ENCODE data around the gene FOXL1.
A peak's percentile ranks its signal among the peaks of the same experiment; 100 is the strongest.

FOXL1 gene

GRCh38 chr16:86578061-86578599, at the start of gene FOXL1:
TSS of gene FOXL1 (plus strand) at chr16:86578549. CDS start at chr16:86578724, 175 bp downstream.
- peak in 1 of 2 experiments; percentile 72 for DNase-seq (ENCODE audit: low read depth in 2 of 2)

- DNase-seq (ENCODE audit: low read depth in 2 of 2) = no peak
Observed at GRCh38 chr16:86529160-86529559, 49.2 kb upstream of the FOXL1 start.

- DNase-seq (ENCODE audit: low read depth in 2 of 2) = no peak
Observed at GRCh38 chr16:86530251-86531190, 47.8 kb upstream of the FOXL1 start.

- no peak for DNase-seq (ENCODE audit: low read depth in 2 of 2)
Observed at GRCh38 chr16:86531191-86531545, 47.2 kb upstream of the FOXL1 start.

- no peak for DNase-seq (ENCODE audit: low read depth in 2 of 2)
Observed at GRCh38 chr16:86531641-86532525, 46.5 kb upstream of the FOXL1 start.

- DNase-seq (ENCODE audit: low read depth in 2 of 2) = no peak
Observed at GRCh38 chr16:86532526-86532815, 45.9 kb upstream of the FOXL1 start.

- DNase-seq (ENCODE audit: low read depth in 2 of 2) = no peak
Observed at GRCh38 chr16:86533076-86533475, 45.3 kb upstream of the FOXL1 start.

GRCh38 chr16:86533767-86534351, 44.5 kb upstream of the FOXL1 start:
- no peak for DNase-seq (ENCODE audit: low read depth in 2 of 2)

GRCh38 chr16:86534779-86535615, 43.4 kb upstream of the FOXL1 start:
- DNase-seq (ENCODE audit: low read depth in 2 of 2) = no peak

- no peak for DNase-seq (ENCODE audit: low read depth in 2 of 2)
Observed at GRCh38 chr16:86536621-86537020, 41.7 kb upstream of the FOXL1 start.

GRCh38 chr16:86537486-86537885, 40.9 kb upstream of the FOXL1 start:
- no peak for DNase-seq (ENCODE audit: low read depth in 2 of 2)

GRCh38 chr16:86538196-86538780, 40.1 kb upstream of the FOXL1 start:
- DNase-seq (ENCODE audit: low read depth in 2 of 2) = no peak

GRCh38 chr16:86540894-86541293, 37.5 kb upstream of the FOXL1 start:
- no peak for DNase-seq (ENCODE audit: low read depth in 2 of 2)

GRCh38 chr16:86541560-86541959, 36.8 kb upstream of the FOXL1 start:
- DNase-seq (ENCODE audit: low read depth in 2 of 2) = no peak

GRCh38 chr16:86542756-86543750, 35.3 kb upstream of the FOXL1 start:
- DNase-seq (ENCODE audit: low read depth in 2 of 2) = no peak

GRCh38 chr16:86545481-86545880, 32.9 kb upstream of the FOXL1 start:
- no peak for DNase-seq (ENCODE audit: low read depth in 2 of 2)

- no peak for DNase-seq (ENCODE audit: low read depth in 2 of 2)
Observed at GRCh38 chr16:86545954-86546637, 32.3 kb upstream of the FOXL1 start.

- DNase-seq (ENCODE audit: low read depth in 2 of 2) = no peak
Observed at GRCh38 chr16:86546638-86547013, 31.7 kb upstream of the FOXL1 start.

- no peak for DNase-seq (ENCODE audit: low read depth in 2 of 2)
Observed at GRCh38 chr16:86547286-86547685, 31.1 kb upstream of the FOXL1 start.
